Measurements from ENCODE around the gene GNA12. TPM values are rescaled to one million over a fixed set of nuclear protein-coding genes. Genes with fewer than 3 reads are reported as not detected.

GNA12 gene
- total and polyA plus RNA-seq, 9 of the 15 experiments (the other 6 are each of a cell fraction or from before 2014, with no cell fraction given), result 0.65 to 32.7 (median 9.6) TPM

GRCh38 chr7:2758673-2759616 lies 85.2 kb downstream of the GNA12 start (continued):
- TF ChIP-seq ZNF146 (CRISPR knock-in tag; IDR thresholded peaks at IDR 0.05; ENCODE audit: unreplicated experiment), result no peak
- TF ChIP-seq CBX5 (IDR thresholded peaks at IDR 0.05; ENCODE audit: borderline replicate concordance, low read depth), result no peak
- TF ChIP-seq NFIX (CRISPR knock-in tag; IDR thresholded peaks at IDR 0.05; ENCODE audit: low read depth), result no peak
- 0 out of 2 replicates have a peak, but pooled peaks have one; percentile 46 for TF ChIP-seq FOXP1 (CRISPR knock-in tag; IDR thresholded peaks at IDR 0.05)
- TF ChIP-seq ZNF583 (CRISPR knock-in tag; IDR thresholded peaks at IDR 0.05), result no peak
- no peak for TF ChIP-seq NELFE (IDR thresholded peaks at IDR 0.05; ENCODE audit: insufficient read depth, insufficient read length)
- no peak for TF ChIP-seq C11orf30 (IDR thresholded peaks at IDR 0.05; ENCODE audit: low read depth)
- no peak for TF ChIP-seq ZNF431 (CRISPR knock-in tag; IDR thresholded peaks at IDR 0.05)
- no peak for TF ChIP-seq MGA (IDR thresholded peaks at IDR 0.05)
- no peak for TF ChIP-seq ZNF12 (CRISPR knock-in tag; IDR thresholded peaks at IDR 0.05)
- TF ChIP-seq KAT7 (CRISPR knock-in tag; IDR thresholded peaks at IDR 0.05; ENCODE audit: borderline replicate concordance), result 0 out of 2 replicates have a peak, but pooled peaks have one; percentile 28
- 0 out of 2 replicates have a peak, but pooled peaks have one; percentile 49 for TF ChIP-seq ZBTB33 (CRISPR knock-in tag; IDR thresholded peaks at IDR 0.05)
- TF ChIP-seq KLF13 (tag; IDR thresholded peaks at IDR 0.05; ENCODE audit: borderline replicate concordance, low read depth), result no peak
- TF ChIP-seq CGGBP1 (CRISPR knock-in tag; IDR thresholded peaks at IDR 0.05), result no peak

Measured in K562 (cell line).